Esophagus muscularis mucosa (tissue), 4 donors: ENCODE measurements around the gene RAPGEF1. TPM values are rescaled to one million over a fixed set of nuclear protein-coding genes. Genes with fewer than 3 reads are reported as not detected.

Experiments
- DNase-seq: peaks from one replicate; pipeline ENCODE4 v3.0.0-alpha.2; 2017; ENCODE audit errors: extremely low spot score
- H3K27ac ChIP-seq, 4 donors: fragments of 200-600 bp; sonication (generic); replicated peaks in 1 of 4; 1 replicate in 3 of 4; 2 replicates in 1 of 4; pipeline ENCODE4 v1.5.1; 2016 to 2019; ENCODE audit warnings: mild to moderate bottlenecking in 1 of 4
- H3K27me3 ChIP-seq, 4 donors: fragments of 200-600 bp; sonication (generic); one replicate each; pipeline versions ENCODE4 v1.5.1 to v1.6.0; 2016 to 2019
- H3K36me3 ChIP-seq, 4 donors: fragments of 200-600 bp; sonication (generic); one replicate each; pipeline ENCODE4 v1.5.1; 2016 to 2019
- H3K4me1 ChIP-seq, 4 donors: fragments of 200-600 bp; sonication (generic); one replicate each; pipeline ENCODE4 v1.5.1; 2016 to 2019
- H3K4me3 ChIP-seq, 4 donors: fragments of 200-600 bp; sonication (generic); 1 replicate in 2 of 4; 2 replicates in 2 of 4; pipeline ENCODE4 v1.5.1; 2016 to 2019; ENCODE audit warnings: mild to moderate bottlenecking in 4 of 4, moderate library complexity in 1 of 4
- H3K9me3 ChIP-seq, 4 donors: fragments of 200-600 bp; sonication (generic); 1 replicate in 3 of 4; 2 replicates in 1 of 4; pipeline ENCODE4 v1.5.1; 2016 to 2019
- EP300 ChIP-seq: sonication (generic); formaldehyde crosslinking; IDR thresholded peaks from one replicate; pipeline ENCODE4 v1.6.1; 2017; ENCODE audit warnings: antibody characterized with exemption
- POLR2A ChIP-seq: fragments of 450-650 bp; IDR thresholded peaks from one replicate; pipeline ENCODE4 v1.6.1; 2017; ENCODE audit warnings: antibody characterized with exemption, moderate library complexity, mild to moderate bottlenecking, low read depth
- POLR2AphosphoS5 ChIP-seq, 2 donors: sonication (generic); formaldehyde crosslinking; IDR thresholded peaks; one replicate each; pipeline ENCODE4 v1.6.1; 2017; ENCODE audit warnings: antibody characterized with exemption in 2 of 2
- WGBS: methylation state at CpG from one replicate; pipeline ENCODE4 v1.1.5; 2018; 5-methylcytosine and 5-hydroxymethylcytosine counted together
- intact Hi-C: fragments of 100-400 bp; cut with DNase I; formaldehyde crosslinking; loops from one replicate; pipeline ENCODE4 v1.15.1; 2023
- total RNA-seq, 4 donors: library from RNA; depleted of rRNA; stranded (reverse); fragments of >200 nt; gene quantifications; one replicate each; pipeline versions ENCODE4 v1.1.0 to v1.2.1, GENCODE V29; 2016
- TF ChIP-seq, protein P1 (sequence below), 3 experiments: fragments of 200-600 bp in 2 of 3; fragments of 450-650 bp in 1 of 3; sonication (generic) in 2 of 3; IDR thresholded peaks; one replicate each; pipeline ENCODE4 v1.5.1; 2017 to 2019; ENCODE audit warnings: antibody characterized with exemption in 3 of 3, mild to moderate bottlenecking in 2 of 3, moderate library complexity in 1 of 3

RAPGEF1 gene
- total RNA-seq, 4 donors from 2014 or later, result 66.6 to 138 (median 101) TPM

DNA sequence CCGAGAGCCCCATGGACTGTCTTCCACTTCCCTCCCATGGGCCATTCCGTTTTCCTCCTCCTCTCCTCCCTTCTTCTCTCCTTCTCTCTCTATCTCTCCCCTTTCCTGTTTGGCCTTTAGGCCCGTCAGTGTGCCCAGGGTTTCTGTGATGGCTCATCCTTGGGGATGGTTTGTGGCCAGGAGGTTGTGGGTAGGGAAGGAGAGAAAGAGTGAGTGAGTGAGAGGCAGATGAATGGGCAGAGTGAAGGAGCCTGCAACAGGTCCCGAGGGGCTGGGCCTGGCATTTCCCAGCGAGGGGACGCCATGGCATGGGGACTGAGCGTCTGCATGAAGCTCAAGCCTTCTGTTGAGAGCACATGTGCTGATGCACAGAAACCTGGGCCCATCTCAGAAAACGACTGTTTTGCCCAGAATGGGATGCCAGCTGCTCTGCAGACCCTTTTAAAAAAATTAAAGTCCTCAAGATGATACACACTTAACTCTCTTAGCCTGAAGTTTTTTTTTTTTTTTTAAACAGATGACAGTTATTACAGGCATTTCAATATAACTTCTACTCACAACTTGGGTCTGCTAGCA is 125.4 kb downstream of the RAPGEF1 start:
- TF ChIP-seq POLR2AphosphoS5 (IDR thresholded peaks at IDR 0.05) (no peak), POLR2A (no peak), EP300 (no peak)
- TF ChIP-seq, protein P1, sequence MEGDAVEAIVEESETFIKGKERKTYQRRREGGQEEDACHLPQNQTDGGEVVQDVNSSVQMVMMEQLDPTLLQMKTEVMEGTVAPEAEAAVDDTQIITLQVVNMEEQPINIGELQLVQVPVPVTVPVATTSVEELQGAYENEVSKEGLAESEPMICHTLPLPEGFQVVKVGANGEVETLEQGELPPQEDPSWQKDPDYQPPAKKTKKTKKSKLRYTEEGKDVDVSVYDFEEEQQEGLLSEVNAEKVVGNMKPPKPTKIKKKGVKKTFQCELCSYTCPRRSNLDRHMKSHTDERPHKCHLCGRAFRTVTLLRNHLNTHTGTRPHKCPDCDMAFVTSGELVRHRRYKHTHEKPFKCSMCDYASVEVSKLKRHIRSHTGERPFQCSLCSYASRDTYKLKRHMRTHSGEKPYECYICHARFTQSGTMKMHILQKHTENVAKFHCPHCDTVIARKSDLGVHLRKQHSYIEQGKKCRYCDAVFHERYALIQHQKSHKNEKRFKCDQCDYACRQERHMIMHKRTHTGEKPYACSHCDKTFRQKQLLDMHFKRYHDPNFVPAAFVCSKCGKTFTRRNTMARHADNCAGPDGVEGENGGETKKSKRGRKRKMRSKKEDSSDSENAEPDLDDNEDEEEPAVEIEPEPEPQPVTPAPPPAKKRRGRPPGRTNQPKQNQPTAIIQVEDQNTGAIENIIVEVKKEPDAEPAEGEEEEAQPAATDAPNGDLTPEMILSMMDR (IDR thresholded peaks at IDR 0.05), result no peak
- Histone ChIP-seq H3K4me3 (no peak overlapping the region), H3K36me3 (peaks cover 4 to 73% (median 52%) of the 10 kb centered on the region in 4 donors), H3K27ac (no peak overlapping the region), H3K9me3 (no peaks in the 10 kb centered on the region), H3K27me3 (no peaks in the 10 kb centered on the region), H3K4me1 (peaks cover 26 to 37% (median 31%) of the 10 kb centered on the region in 4 donors)
- intact Hi-C loops, result no loop called here
- 94% methylated on average over 8 of the region's 8 CpGs for WGBS
- no peak for DNase-seq

DNA sequence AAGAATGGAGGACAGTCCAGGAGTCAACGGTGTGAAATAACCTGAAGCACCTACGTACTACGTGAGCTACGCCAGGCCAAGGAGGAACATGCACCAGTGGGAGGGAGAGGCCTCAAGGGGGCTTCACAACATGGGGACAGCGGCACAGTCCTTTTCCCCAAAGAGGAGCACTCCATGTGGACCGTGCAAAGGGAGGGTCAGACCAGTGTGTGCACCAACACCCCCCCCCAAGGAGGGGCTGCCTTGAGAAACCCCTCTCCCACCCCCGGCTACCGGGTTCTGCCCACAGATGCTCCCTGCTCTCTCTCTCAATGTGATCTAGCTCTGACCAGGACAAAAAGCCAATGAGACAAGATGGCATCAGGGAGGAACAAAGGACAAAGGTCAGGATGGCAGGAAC is 126.0 kb downstream of the RAPGEF1 start:
- Histone ChIP-seq H3K4me3 (no peak overlapping the region), H3K27me3 (no peaks in the 10 kb centered on the region), H3K9me3 (no peaks in the 10 kb centered on the region), H3K4me1 (peaks cover 31 to 40% (median 36%) of the 10 kb centered on the region in 4 donors), H3K27ac (no peak overlapping the region), H3K36me3 (peaks cover 0 to 68% (median 47%) of the 10 kb centered on the region in 4 donors)
- TF ChIP-seq EP300, result no peak
- no peak for TF ChIP-seq POLR2AphosphoS5 (IDR thresholded peaks at IDR 0.05)
- TF ChIP-seq, protein P1 (IDR thresholded peaks at IDR 0.05), result no peak
- TF ChIP-seq POLR2A, result no peak
- no peak for DNase-seq
- intact Hi-C loops, result no loop called here
- 97% methylated on average over 8 of the region's 8 CpGs for WGBS

DNA sequence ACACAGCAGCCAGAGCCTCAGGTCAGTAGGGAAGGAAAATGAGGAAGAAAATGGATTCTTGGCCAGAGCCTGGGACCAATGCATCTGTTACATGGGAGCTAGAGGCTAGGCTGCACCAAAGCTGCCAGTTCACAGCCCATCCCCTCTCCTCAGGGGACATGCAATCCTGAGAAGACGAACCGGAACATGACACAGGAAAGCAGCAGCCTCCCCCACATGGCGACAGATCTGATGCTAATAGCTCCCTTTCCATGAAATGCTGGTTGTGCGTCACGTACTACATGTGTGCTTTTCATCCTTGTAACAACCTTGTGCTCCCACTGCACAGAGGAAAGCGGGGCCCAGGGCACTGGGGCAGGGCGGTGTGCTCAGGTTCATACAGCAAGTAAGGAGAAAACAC is 127.0 kb downstream of the RAPGEF1 start:
- Histone ChIP-seq H3K27me3 (no peaks in the 10 kb centered on the region), H3K4me1 (peaks cover 38 to 42% (median 40%) of the 10 kb centered on the region in 4 donors), H3K4me3 (no peak overlapping the region), H3K27ac (no peak overlapping the region), H3K36me3 (peaks cover 0 to 64% (median 38%) of the 10 kb centered on the region in 4 donors), H3K9me3 (no peaks in the 10 kb centered on the region)
- TF ChIP-seq, protein P1 (IDR thresholded peaks at IDR 0.05), result no peak
- TF ChIP-seq POLR2AphosphoS5 (IDR thresholded peaks at IDR 0.05) (no peak), EP300 (no peak), POLR2A (no peak)
- DNase-seq, result no peak
- intact Hi-C loops, result no loop called here
- 97% methylated on average over 7 of the region's 7 CpGs for WGBS

DNA sequence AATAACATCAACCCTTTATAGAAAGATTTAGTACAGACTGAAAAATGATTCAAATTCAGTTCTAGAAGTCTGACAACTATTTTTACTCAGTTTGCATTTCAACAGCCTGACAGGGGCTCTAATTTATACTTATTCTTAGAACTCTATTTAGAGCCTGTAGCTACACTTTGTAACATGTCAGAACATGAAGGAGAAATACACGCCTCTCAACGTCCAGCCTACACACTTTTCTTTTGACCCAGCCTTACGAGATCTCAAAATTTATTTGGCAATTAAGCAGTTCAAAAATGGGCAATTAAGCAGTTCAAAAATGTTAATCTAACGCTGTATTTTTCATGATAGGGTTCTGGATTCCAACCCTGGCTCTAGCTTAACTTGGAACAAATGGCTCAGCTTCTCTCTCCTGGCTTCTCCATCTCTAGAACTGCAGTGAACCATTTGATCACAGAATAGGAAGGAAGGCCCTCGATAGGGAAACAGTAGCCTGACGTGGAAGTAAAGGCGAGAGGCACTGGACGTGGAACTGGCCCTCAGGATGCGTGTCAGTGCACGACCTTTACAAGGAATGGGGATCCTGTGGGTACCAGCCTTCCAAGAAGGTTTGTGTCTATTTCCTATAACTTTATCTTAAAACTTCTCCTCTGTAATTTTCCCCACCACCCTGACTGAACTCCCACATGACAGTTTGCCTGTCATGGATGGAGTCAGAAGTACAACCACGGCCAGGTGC is 128.1 kb downstream of the RAPGEF1 start:
- H3K27ac ChIP-seq, result peak overlapping the region in 1 of 4 donors; percentile 88
- H3K4me1 ChIP-seq, result peaks cover 41 to 45% (median 44%) of the 10 kb centered on the region in 4 donors
- intact Hi-C loops, result no loop called here
- no peak for DNase-seq
- peaks cover 0 to 65% (median 38%) of the 10 kb centered on the region in 4 donors for H3K36me3 ChIP-seq
- TF ChIP-seq, protein P1 (IDR thresholded peaks at IDR 0.05), result no peak
- TF ChIP-seq EP300 (no peak), POLR2AphosphoS5 (IDR thresholded peaks at IDR 0.05) (no peak), POLR2A (no peak)
- no peak overlapping the region for H3K4me3 ChIP-seq
- WGBS, result 90% methylated on average over 11 of the region's 11 CpGs
- H3K9me3 ChIP-seq, result no peaks in the 10 kb centered on the region
- H3K27me3 ChIP-seq, result no peaks in the 10 kb centered on the region
